Testis (tissue), 3 donors: ENCODE results near the gene UBR3. TPM values are rescaled to one million over a fixed set of nuclear protein-coding genes. Genes with fewer than 3 reads are reported as not detected.
A peak's percentile ranks its signal among the peaks of the same experiment; 100 is the strongest.
"Not testable (repeated sequence)": the region's sequence is repeated elsewhere in the genome, so short reads cannot be mapped to it uniquely, and the experiment has no call there.

Source experiments
- DNase-seq: peaks from one replicate; pipeline ENCODE4 v3.0.0-alpha.2; 2019
- H3K27ac ChIP-seq, 2 donors: fragments of 200-600 bp; sonication (generic); one replicate each; pipeline ENCODE4 v1.5.1; 2019
- H3K27me3 ChIP-seq: fragments of 200-600 bp; sonication (generic); one replicate; pipeline ENCODE4 v1.5.1; 2019
- H3K36me3 ChIP-seq: fragments of 200-600 bp; sonication (generic); one replicate; pipeline ENCODE4 v1.5.1; 2017; ENCODE audit warnings: low read depth; ENCODE audit errors: missing control alignments
- H3K4me1 ChIP-seq: fragments of 200-600 bp; sonication (generic); one replicate; pipeline ENCODE4 v1.5.1; 2019
- H3K4me3 ChIP-seq, 2 donors: fragments of 200-600 bp; sonication (generic); one replicate each; pipeline ENCODE4 v1.5.1; 2017 to 2019
- H3K9me3 ChIP-seq: fragments of 200-600 bp; sonication (generic); one replicate; pipeline ENCODE4 v1.5.1; 2017
- POLR2A ChIP-seq: fragments of 450-650 bp; IDR thresholded peaks from one replicate; pipeline ENCODE4 v1.6.1; 2017; ENCODE audit warnings: antibody characterized with exemption, mild to moderate bottlenecking, moderate library complexity
- WGBS, 2 donors: methylation state at CpG; one replicate each; pipeline ENCODE4 v1.1.5; 2018; 5-methylcytosine and 5-hydroxymethylcytosine counted together
- intact Hi-C: fragments of 100-400 bp; cut with DNase I; formaldehyde crosslinking; loops from one replicate; pipeline ENCODE4 v1.15.1; 2023; ENCODE audit warnings: low total_unique reads
- polyA plus RNA-seq: library from polyadenylated mRNA; stranded (reverse); fragments of 350-450 nt; fragmentation: Illumina TruSeq; extraction: RNeasy Lipid Tissue Mini Kit (QIAGEN cat#74804); gene quantifications from one replicate; pipeline ENCODE4 v1.2.3, GENCODE V29; 2014; ENCODE audit warnings: low read depth, low replicate concordance; ENCODE audit not compliant: insufficient read depth
- total RNA-seq, 2 donors: library from RNA; depleted of rRNA; stranded (reverse); fragments of >200 nt; gene quantifications; one replicate each; pipeline ENCODE4 v1.2.3, GENCODE V29; 2016
- TF ChIP-seq, protein P1 (sequence below), 3 experiments: fragments of 450-650 bp in 2 of 3; fragments of 200-600 bp in 1 of 3; sonication (generic) in 1 of 3; IDR thresholded peaks; one replicate each; pipeline ENCODE4 v1.5.1; 2016 to 2019; ENCODE audit warnings: antibody characterized with exemption in 3 of 3, mild to moderate bottlenecking in 2 of 3, moderate library complexity in 1 of 3

Gene UBR3
- total and polyA plus RNA-seq, 3 donors from 2014 or later: 24.3 to 132 (median 122) TPM

DNA sequence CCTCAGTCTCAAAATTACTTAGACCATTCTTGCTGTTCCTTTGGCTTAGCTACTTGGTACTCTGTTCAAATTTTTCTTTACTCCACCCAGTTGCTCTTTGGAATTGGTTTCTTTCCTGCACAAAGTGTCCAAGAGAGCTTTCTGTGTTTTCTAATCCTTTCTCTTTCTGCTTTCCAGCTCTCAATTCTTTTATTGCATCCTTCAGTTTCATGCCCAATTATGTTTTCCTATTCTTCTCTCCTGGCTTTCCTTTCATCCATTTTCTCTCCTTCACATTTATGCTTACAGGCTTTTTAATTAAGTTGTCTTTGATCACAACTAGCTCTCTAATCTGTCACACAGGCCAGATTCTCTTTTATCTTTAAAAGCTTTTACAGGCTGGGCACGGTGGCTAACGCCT lies 38.2 kb downstream of the UBR3 start:
- WGBS, 2 donors: 63 to 75% methylated on average over 2 of the region's 2 CpGs
- no peak for TF ChIP-seq POLR2A
- TF ChIP-seq, protein P1, sequence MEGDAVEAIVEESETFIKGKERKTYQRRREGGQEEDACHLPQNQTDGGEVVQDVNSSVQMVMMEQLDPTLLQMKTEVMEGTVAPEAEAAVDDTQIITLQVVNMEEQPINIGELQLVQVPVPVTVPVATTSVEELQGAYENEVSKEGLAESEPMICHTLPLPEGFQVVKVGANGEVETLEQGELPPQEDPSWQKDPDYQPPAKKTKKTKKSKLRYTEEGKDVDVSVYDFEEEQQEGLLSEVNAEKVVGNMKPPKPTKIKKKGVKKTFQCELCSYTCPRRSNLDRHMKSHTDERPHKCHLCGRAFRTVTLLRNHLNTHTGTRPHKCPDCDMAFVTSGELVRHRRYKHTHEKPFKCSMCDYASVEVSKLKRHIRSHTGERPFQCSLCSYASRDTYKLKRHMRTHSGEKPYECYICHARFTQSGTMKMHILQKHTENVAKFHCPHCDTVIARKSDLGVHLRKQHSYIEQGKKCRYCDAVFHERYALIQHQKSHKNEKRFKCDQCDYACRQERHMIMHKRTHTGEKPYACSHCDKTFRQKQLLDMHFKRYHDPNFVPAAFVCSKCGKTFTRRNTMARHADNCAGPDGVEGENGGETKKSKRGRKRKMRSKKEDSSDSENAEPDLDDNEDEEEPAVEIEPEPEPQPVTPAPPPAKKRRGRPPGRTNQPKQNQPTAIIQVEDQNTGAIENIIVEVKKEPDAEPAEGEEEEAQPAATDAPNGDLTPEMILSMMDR (IDR thresholded peaks at IDR 0.05): no peak
- no peaks in the 10 kb centered on the region for H3K36me3 ChIP-seq
- no peak for DNase-seq
- H3K9me3 ChIP-seq: no peaks in the 10 kb centered on the region
- H3K27me3 ChIP-seq: no peaks in the 10 kb centered on the region
- intact Hi-C loops: no loop called here
- no peak overlapping the region for H3K27ac ChIP-seq
- H3K4me1 ChIP-seq: no peaks in the 10 kb centered on the region
- H3K4me3 ChIP-seq: no peak overlapping the region

DNA sequence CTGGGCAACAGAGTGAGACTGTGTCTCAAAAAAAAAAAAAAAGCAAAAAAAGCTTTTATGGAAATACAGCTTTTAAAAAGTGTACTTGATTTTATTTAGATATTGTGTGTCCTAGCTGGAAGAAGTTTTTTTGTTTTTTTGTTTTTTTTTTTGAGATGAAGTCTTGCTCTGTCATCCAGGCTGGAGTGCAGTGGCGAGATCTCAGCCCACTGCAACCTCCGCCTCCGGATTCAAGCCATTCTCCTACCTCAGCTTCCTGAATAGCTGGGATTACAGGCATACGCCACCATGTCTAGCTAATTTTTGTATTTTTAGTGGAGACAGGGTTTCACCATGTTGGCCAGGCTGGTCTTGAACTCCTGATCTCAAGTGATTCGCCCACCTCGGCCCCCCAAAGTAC lies 39.0 kb downstream of the UBR3 start:
- intact Hi-C loops: not testable (repeated sequence)

DNA sequence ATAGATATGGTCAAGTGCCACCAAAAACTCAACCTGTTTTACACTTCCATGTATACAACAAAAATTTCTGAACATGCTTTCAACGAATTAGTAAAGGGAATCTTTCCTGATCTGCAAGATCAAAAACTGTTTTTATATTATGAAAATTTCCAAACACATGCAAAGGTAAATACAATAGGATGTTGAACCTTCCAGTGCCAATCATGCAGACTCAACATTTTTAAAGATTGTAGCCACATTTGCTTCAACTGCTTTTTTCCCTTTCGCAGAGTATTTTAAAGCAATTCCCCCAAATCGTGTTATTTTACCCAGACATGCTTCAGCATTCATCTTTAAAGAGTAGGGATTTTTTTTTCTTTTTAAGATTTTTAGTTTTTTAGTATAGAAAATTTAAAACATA lies 40.3 kb downstream of the UBR3 start:
- no peak for DNase-seq
- intact Hi-C loops: no loop called here
- Histone ChIP-seq H3K4me1 (no peaks in the 10 kb centered on the region), H3K27ac (no peak overlapping the region), H3K36me3 (no peaks in the 10 kb centered on the region), H3K27me3 (no peaks in the 10 kb centered on the region), H3K4me3 (no peak overlapping the region), H3K9me3 (no peaks in the 10 kb centered on the region)
- WGBS, 2 donors: 87 to 90% methylated on average over 3 of the region's 3 CpGs
- TF ChIP-seq, protein P1 (IDR thresholded peaks at IDR 0.05): no peak
- TF ChIP-seq POLR2A: no peak

More for the DNA sequence above, 39.0 kb downstream of the UBR3 start:
- not testable (repeated sequence) for H3K9me3 ChIP-seq, DNase-seq, H3K36me3 ChIP-seq, H3K27me3 ChIP-seq, H3K4me3 ChIP-seq, H3K27ac ChIP-seq, H3K4me1 ChIP-seq
- WGBS, 2 donors: 95 to 97% methylated on average over 6 of the region's 6 CpGs

DNA sequence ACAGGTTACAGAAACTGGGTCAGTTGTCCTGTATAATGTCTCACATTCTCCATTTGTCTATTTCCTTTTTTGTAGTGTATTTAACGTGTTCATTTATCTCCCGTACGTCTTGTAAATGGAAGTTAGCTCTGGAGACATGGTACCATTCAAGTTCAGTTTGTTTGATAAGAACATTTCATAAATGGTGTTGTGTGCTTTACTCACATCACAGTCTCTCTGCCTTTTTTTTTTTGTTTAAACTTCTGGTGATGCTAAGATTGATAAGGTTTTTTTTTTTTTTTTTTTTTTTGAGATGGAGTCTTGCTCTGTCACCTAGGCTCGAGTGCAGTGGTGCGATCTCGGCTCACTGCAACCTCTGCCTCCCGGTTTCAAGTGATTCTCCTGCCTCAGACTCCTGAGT lies 41.7 kb downstream of the UBR3 start:
- no peak for DNase-seq
- Histone ChIP-seq H3K9me3 (no peaks in the 10 kb centered on the region), H3K4me1 (no peaks in the 10 kb centered on the region), H3K36me3 (no peaks in the 10 kb centered on the region), H3K27me3 (no peaks in the 10 kb centered on the region), H3K4me3 (no peak overlapping the region), H3K27ac (peak overlapping the region in 1 of 2 donors; percentile 14)
- intact Hi-C loops: no loop called here
- TF ChIP-seq POLR2A: no peak
- TF ChIP-seq, protein P1 (IDR thresholded peaks at IDR 0.05): no peak
- 85 to 87% methylated on average over 7 of the region's 7 CpGs for WGBS, 2 donors

DNA sequence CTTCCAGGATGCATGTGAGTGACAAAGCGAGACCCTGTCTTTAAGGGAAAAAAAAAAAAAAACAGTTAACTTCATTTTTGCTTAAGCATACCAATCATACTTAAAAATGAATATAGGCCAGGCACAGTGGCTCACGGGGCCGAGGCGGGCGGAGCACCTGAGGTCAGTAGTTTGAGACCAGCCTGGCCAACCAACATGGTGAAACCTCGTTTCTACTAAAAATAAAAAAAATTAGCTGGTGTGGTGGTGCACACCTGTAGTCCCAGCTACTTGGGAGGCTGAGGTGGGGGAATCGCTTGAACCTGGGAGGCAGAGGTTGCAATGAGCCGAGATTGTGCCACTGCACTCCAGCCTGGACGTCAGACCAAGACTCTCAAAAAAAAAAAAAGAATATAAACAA lies 44.1 kb downstream of the UBR3 start:
- 86 to 90% methylated on average over 9 of the region's 9 CpGs for WGBS, 2 donors

DNA sequence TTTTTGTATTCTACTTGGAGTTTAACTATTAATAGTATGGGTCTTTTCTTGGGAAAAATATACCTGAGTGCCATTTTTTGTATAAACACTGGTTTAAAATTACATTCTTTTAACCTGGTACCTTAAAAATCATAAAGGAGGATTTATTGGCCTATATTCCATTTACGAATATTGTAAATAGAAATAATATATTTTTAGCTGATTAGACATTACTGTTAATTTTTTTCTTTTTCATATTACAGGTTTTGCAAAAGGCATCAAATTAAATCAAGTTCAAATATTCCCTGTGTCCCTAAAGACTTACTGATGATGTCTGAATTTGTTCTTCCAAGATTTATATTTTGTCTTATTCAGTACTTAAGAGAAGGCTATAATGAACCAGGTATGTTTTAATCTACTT lies 44.7 kb downstream of the UBR3 start:
- 93 to 98% methylated on average over 1 of the region's 1 CpG for WGBS, 2 donors
- no peaks in the 10 kb centered on the region for H3K4me1 ChIP-seq
- no peaks in the 10 kb centered on the region for H3K27me3 ChIP-seq
- no peaks in the 10 kb centered on the region for H3K36me3 ChIP-seq
- no peak overlapping the region for H3K27ac ChIP-seq
- TF ChIP-seq, protein P1 (IDR thresholded peaks at IDR 0.05): no peak
- TF ChIP-seq POLR2A: no peak
- intact Hi-C loops: no loop called here
- no peaks in the 10 kb centered on the region for H3K9me3 ChIP-seq
- H3K4me3 ChIP-seq: no peak overlapping the region
- no peak for DNase-seq

More for the DNA sequence above, 44.1 kb downstream of the UBR3 start:
- H3K27ac ChIP-seq, H3K36me3 ChIP-seq, H3K27me3 ChIP-seq, DNase-seq, H3K9me3 ChIP-seq, intact Hi-C loops, H3K4me3 ChIP-seq, H3K4me1 ChIP-seq: not testable (repeated sequence)
